IPS DF 19.7 (cell line): ENCODE measurements around the gene ZSWIM4.
"Not testable (repeated sequence)": the region's sequence is repeated elsewhere in the genome, so short reads cannot be mapped to it uniquely, and the experiment has no call there.

Experiments
- DNase-seq: peaks from one replicate; pipeline ENCODE4 v3.0.0-alpha.2; 2013; ENCODE audit warnings: low read depth, low spot score

ZSWIM4 gene

GRCh38 chr19:13778398-13778797 lies 16.8 kb upstream of the ZSWIM4 start:
- DNase-seq: no peak

- no peak for DNase-seq
These were observed 16.4 kb upstream of the ZSWIM4 start for GRCh38 chr19:13778847-13779246.

- DNase-seq: not testable (repeated sequence)
These were observed 15.4 kb upstream of the ZSWIM4 start for GRCh38 chr19:13779794-13780193.

- DNase-seq: peak; percentile 35
These were observed 13.7 kb upstream of the ZSWIM4 start for GRCh38 chr19:13781547-13781946.

GRCh38 chr19:13782537-13782936 lies 12.7 kb upstream of the ZSWIM4 start:
- DNase-seq: no peak

GRCh38 chr19:13783565-13784500 lies 11.4 kb upstream of the ZSWIM4 start:
- DNase-seq: no peak

- peak; percentile 40 for DNase-seq
These were observed 10.4 kb upstream of the ZSWIM4 start for GRCh38 chr19:13784731-13785452.

- DNase-seq: no peak
These were observed 6.3 kb upstream of the ZSWIM4 start for GRCh38 chr19:13788991-13789390.

- no peak for DNase-seq
These were observed 4.9 kb upstream of the ZSWIM4 start for GRCh38 chr19:13790354-13790753.

GRCh38 chr19:13793317-13793716 lies 1.9 kb upstream of the ZSWIM4 start:
- not testable (repeated sequence) for DNase-seq

GRCh38 chr19:13794398-13794756 lies 866 bp upstream of the ZSWIM4 start:
- DNase-seq: no peak

- no peak for DNase-seq
These were observed 505 bp downstream of the ZSWIM4 start for GRCh38 chr19:13795595-13796300.

- no peak for DNase-seq
These were observed 1.2 kb downstream of the ZSWIM4 start for GRCh38 chr19:13796301-13797057.

GRCh38 chr19:13797058-13797440 lies 1.8 kb downstream of the ZSWIM4 start:
- no peak for DNase-seq

GRCh38 chr19:13797870-13798269 lies 2.6 kb downstream of the ZSWIM4 start:
- no peak for DNase-seq

GRCh38 chr19:13799669-13800068 lies 4.4 kb downstream of the ZSWIM4 start:
- DNase-seq: no peak

- no peak for DNase-seq
These were observed 7.8 kb downstream of the ZSWIM4 start for GRCh38 chr19:13803038-13803437.

GRCh38 chr19:13804830-13805683 lies 9.8 kb downstream of the ZSWIM4 start:
- DNase-seq: no peak

- DNase-seq: no peak
These were observed 11.5 kb downstream of the ZSWIM4 start for GRCh38 chr19:13806728-13807127.

GRCh38 chr19:13807421-13808021 lies 12.3 kb downstream of the ZSWIM4 start:
- DNase-seq: no peak
